HG03565 (cell line): Measurements from ENCODE around the gene CLIC3.

Experiments
- ATAC-seq: cut with Tn5 transposase; IDR thresholded peaks from one replicate; pipeline ENCODE4 v1.9.1; 2021; ENCODE audit warnings: mild to moderate bottlenecking, moderate library complexity; ENCODE audit not compliant: unreplicated experiment

The CLIC3 gene

DNA sequence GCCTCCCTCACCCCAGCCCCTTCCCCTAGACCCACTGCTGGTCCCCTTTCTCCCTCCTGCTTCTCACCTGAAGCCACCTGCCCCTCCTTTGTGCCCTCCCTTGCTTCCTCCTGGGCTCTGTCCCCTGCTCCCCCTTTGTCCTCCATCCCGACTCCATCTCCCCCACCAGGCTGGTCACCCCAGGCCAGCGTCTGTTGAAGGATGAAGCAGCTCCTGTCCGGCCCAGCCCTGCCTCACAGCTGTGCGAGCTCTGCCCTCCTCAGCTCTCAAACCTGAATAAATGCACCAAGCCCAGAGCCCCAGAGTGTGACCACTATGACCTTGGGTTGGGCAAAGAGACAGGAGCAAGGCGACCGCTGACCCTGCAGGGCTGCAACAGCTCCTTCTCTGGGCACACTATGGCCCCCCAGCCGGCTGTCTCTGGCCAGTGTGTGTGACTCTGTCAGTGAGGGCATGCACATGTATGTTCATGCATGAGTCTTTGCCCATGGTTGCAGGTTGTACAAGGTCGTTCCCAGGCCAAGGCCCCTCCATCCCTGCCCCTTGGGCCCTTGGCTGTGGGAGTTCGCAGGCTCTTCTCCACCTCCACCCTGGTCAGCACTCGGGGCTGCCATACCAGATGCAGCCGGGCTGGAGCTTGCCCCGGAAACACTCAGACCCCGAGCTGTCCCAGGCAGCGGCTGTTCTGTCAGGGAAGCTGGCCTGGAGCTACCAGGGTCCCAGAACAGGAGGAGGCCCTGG is 41.0 kb downstream of the CLIC3 start:
- ATAC-seq, result no peak

GRCh38 chr9:136954270-136955083 is 41.9 kb downstream of the CLIC3 start:
- no peak for ATAC-seq

DNA sequence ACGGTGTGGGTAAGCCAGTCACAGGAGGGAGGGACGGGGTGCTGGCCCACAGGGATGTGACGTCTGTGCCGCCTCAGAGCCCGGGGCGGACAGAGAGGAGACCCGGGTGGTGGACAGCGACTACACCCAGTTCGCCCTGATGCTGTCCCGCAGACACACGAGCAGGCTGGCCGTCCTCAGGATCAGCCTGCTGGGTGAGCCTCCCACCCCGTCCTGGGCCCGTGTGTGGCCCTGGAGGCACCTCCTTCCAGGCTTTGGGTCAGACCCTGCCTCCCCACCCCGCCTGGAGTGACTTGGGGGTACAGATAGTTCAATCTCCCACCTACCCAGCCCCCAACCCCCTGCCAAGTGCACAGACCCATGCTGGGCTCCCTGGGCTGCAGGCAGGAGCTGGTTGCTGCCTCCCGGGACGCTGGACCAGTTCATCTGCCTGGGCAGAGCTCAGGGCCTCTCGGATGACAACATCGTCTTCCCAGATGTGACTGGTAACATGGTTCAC is 42.5 kb downstream of the CLIC3 start:
- ATAC-seq, result no peak

- ATAC-seq, result no peak
Observed at GRCh38 chr9:136952876-136953770, 43.2 kb downstream of the CLIC3 start.

GRCh38 chr9:136952321-136952850 is 44.0 kb downstream of the CLIC3 start:
- ATAC-seq, result no peak

DNA sequence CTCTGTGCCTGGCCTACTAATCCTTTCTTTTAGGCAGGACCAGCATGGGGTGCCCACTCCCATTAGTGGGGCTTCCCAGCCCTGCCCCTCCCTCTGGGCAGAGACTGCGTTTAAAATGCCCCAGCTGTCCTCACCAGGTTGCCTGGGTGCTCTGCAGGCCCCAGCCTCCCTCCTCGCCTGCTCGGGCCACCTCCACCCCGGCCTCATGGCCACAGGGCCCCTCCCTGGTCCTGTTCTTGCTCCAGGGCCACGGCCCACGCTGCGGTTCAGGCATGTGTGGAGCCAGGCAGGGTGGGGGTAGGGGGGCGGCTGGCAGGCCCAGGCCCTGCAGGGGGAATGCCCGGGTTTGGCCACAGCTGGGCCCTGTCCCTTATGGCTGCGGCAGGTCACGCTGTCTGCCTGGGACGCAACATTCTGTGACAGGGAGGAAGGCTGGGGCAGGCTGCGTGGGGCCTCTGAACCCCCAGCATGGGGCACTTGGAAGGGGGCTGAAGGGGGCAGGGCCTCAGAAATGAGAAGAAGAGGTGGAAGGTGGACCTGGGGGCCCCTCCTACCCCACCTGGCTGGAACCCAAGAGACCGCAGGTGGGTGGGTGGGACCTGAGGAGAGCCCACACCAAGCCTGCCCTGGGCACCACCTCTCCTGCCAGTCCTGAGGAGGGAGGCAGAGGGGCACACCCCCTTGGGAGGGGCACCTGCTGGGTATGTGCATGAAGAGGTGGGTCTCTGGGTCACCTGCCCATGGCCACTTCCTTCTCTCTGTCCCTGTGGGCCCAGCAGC is 44.6 kb downstream of the CLIC3 start, which contains the start of gene LCN12:
LCN12 (plus strand) TSS at position 733 of the 780 bp plus-strand sequence. CDS start 55 bp downstream, outside the sequence.
- ATAC-seq, result no peak

DNA sequence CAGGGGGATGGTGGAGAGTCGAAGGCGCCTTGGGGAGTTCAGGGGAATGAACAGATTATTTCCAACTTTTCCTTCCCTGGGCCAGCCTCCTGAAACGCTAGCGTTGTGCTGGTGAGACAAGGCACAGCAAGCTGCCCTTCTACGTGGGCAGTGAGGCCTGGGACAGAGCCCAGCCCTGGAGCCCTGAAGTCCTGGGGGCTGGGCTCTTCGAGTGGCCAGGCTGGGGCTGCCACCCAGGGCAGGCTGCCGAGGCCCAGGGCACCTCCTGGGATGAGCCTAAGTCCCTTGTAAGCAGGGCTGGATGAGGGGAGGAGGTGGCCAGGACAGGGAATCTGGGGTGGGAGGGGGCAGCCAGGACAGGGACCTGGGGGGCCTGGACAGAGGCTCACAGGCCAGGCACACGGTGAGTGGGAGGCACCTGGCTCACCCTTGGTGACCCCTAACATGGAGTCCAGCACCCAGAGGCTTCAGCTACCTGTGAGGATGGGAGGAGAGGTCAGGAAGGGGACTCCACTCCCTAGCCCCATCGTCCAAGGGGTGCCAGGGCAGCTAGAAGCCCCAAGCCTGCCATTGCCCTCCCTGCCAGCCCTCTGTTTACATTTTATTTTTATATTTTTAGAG is 45.6 kb downstream of the CLIC3 start:
- ATAC-seq, result no peak

GRCh38 chr9:136949817-136950655 is 46.3 kb downstream of the CLIC3 start:
- peak; percentile 70 for ATAC-seq

- no peak for ATAC-seq
Observed at GRCh38 chr9:136949239-136949816, 47.0 kb downstream of the CLIC3 start.

DNA sequence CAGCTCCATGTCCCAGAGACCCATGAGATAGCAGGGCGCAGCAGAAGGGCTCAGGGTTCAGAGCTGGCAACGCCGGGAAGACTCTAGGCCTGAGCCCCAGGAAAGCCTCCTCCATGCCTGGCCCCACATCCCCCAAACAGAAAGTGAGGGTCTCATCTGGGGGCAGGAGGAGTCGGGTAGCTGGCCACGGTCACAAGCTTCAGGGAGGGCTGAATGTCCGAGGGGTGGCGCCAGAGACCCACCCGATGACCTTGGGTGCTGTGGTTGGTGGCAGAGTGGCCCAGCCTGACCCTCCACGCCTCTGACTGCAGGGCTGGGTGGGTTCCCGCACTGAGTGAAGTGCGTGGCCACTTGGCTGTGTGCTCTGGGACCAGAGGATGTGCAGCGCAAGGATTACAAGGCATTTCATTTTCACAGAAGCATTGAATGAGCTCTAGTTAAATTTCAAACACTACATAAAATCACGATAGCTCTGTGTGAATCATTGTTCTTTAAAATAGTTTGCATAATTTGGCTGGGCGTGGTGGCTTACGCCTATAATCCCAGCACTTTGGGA is 48.3 kb downstream of the CLIC3 start:
- ATAC-seq, result no peak

GRCh38 chr9:136947028-136947891 is 49.1 kb downstream of the CLIC3 start:
- no peak for ATAC-seq

- no peak for ATAC-seq
Observed at GRCh38 chr9:136946228-136947027, 49.9 kb downstream of the CLIC3 start.

DNA sequence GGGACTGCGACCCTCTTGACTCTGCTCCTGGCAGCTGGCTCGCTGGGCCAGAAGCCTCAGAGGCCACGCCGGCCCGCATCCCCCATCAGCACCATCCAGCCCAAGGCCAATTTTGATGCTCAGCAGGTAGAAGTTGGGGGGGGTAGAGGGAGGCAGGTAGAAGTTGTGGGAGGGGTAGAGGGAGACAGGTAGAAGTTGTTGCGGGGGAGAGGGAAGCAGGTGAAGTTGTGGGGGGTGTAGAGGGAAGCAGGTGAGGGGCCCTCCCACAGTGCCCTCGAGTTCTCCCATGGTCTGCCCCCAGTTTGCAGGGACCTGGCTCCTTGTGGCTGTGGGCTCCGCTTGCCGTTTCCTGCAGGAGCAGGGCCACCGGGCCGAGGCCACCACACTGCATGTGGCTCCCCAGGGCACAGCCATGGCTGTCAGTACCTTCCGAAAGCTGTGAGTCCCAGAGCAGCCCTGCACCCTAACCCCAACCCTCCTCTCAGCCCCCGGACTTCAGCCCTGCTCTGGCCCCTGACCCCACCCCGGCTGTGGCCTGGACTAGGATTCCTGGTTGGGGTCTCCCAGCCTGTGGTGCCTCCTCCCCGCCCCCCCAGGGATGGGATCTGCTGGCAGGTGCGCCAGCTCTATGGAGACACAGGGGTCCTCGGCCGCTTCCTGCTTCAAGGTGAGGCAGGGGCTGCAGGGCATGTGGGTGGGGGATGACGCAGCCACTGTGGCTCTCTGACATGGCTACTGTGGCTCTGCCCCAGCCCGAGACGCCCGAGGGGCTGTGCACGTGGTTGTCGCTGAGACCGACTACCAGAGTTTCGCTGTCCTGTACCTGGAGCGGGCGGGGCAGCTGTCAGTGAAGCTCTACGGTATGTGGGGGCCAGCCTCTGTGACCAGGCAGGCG is 50.8 kb downstream of the CLIC3 start:
- ATAC-seq, result no peak
